ENCODE data around the gene TIMP4. TPM values are rescaled to one million over a fixed set of nuclear protein-coding genes. Genes with fewer than 3 reads are reported as not detected.
A peak's percentile ranks its signal among the peaks of the same experiment; 100 is the strongest.

The TIMP4 gene
- total RNA-seq, 1 experiment from 2014 or later, result not detected

GRCh38 chr3:12150112-12150511, 8.6 kb downstream of the TIMP4 start:
- Mint-ChIP-seq H3K27ac (ENCODE audit: low read depth, unreplicated experiment) (no peak overlapping the region), H3K4me1 (ENCODE audit: insufficient read depth, unreplicated experiment) (peaks cover 17% of the 10 kb centered on the region), H3K9me3 (ENCODE audit: unreplicated experiment) (no peaks in the 10 kb centered on the region), H3K36me3 (ENCODE audit: insufficient read depth, unreplicated experiment) (no peaks in the 10 kb centered on the region), H3K27me3 (ENCODE audit: insufficient read depth, unreplicated experiment) (no peaks in the 10 kb centered on the region), H3K4me3 (ENCODE audit: unreplicated experiment) (no peak overlapping the region)
- DNase-seq (ENCODE audit: unreplicated experiment), result no peak
- CTCF ChIA-PET, result interaction anchor here (0.7 to 7.8 kb wide), 4 partner anchors 12 to 329 kb away, joined by 5 to 45 read pairs (median 24); no protein-coding TSS in a partner anchor
- POLR2A ChIA-PET, result interaction anchor here (0.8 to 2.0 kb wide), 2 partner anchors 14 to 27 kb away, joined by 4 read pairs; no protein-coding TSS in a partner anchor
- intact Hi-C loops (cut with micrococcal nuclease), result no loop called here
- no TSS peak for BruUV-seq (replicated peaks)
- TF ChIP-seq CTCF (IDR thresholded peaks at IDR 0.05; ENCODE audit: unreplicated experiment), result no peak

DNA sequence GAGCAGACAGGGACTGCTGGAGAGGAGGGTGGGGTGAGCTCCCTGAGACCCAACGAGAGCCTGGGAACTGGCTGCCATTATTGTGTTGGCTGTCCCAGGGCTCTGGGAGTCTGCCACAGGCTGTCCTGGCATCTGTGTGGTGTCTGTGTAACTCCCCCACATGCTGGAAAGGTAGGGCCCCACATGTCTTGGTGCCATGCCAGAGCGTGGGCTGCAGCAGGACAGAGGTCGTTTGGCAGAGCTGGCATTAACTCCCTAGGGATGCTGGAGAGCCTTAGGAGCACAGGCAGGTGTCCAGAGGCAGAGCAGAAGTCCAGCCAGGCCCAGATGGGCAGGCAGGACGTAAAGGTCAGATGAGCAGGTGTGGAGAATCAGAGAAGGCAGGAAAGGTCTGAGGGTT, 9.7 kb downstream of the TIMP4 start:
- intact Hi-C loops (cut with micrococcal nuclease), result no loop called here
- POLR2A ChIA-PET, result interaction anchor here (1.0 kb wide), 1 partner anchor 35 kb away, joined by 4 read pairs; no protein-coding TSS in a partner anchor
- BruUV-seq (replicated peaks), result no TSS peak
- H3K27me3 Mint-ChIP-seq (ENCODE audit: insufficient read depth, unreplicated experiment), result no peaks in the 10 kb centered on the region
- CTCF ChIA-PET, result interaction anchor here (0.7 to 4.7 kb wide), 5 partner anchors 11 to 331 kb away, joined by 3 to 26 read pairs (median 6); no protein-coding TSS in a partner anchor
- no peak overlapping the region for H3K4me3 Mint-ChIP-seq (ENCODE audit: unreplicated experiment)
- peaks cover 19% of the 10 kb centered on the region for H3K4me1 Mint-ChIP-seq (ENCODE audit: insufficient read depth, unreplicated experiment)
- no peaks in the 10 kb centered on the region for H3K36me3 Mint-ChIP-seq (ENCODE audit: insufficient read depth, unreplicated experiment)
- DNase-seq (ENCODE audit: unreplicated experiment), result peak; percentile 42
- no peak for TF ChIP-seq CTCF (IDR thresholded peaks at IDR 0.05; ENCODE audit: unreplicated experiment)
- H3K27ac Mint-ChIP-seq (ENCODE audit: low read depth, unreplicated experiment), result peak overlapping the region; percentile 49
- H3K9me3 Mint-ChIP-seq (ENCODE audit: unreplicated experiment), result no peaks in the 10 kb centered on the region

GRCh38 chr3:12148183-12148940, 10.3 kb downstream of the TIMP4 start:
- ChIA-PET POLR2A (interaction anchor here (1.0 kb wide), 1 partner anchor 36 kb away, joined by 4 read pairs; no protein-coding TSS in a partner anchor), CTCF (interaction anchor here (0.7 to 4.7 kb wide), 6 partner anchors 10 to 331 kb away, joined by 3 to 26 read pairs (median 5); no protein-coding TSS in a partner anchor)
- TSS peak; percentile 76 for BruUV-seq (replicated peaks)
- Mint-ChIP-seq H3K4me1 (ENCODE audit: insufficient read depth, unreplicated experiment) (peaks cover 22% of the 10 kb centered on the region), H3K27ac (ENCODE audit: low read depth, unreplicated experiment) (peak overlapping the region; percentile 43), H3K4me3 (ENCODE audit: unreplicated experiment) (peak overlapping the region; percentile 25), H3K27me3 (ENCODE audit: insufficient read depth, unreplicated experiment) (no peaks in the 10 kb centered on the region), H3K9me3 (ENCODE audit: unreplicated experiment) (no peaks in the 10 kb centered on the region), H3K36me3 (ENCODE audit: insufficient read depth, unreplicated experiment) (no peaks in the 10 kb centered on the region)
- DNase-seq (ENCODE audit: unreplicated experiment), result peak; percentile 71
- no peak for TF ChIP-seq CTCF (IDR thresholded peaks at IDR 0.05; ENCODE audit: unreplicated experiment)
- intact Hi-C loops (cut with micrococcal nuclease), result no loop called here

DNA sequence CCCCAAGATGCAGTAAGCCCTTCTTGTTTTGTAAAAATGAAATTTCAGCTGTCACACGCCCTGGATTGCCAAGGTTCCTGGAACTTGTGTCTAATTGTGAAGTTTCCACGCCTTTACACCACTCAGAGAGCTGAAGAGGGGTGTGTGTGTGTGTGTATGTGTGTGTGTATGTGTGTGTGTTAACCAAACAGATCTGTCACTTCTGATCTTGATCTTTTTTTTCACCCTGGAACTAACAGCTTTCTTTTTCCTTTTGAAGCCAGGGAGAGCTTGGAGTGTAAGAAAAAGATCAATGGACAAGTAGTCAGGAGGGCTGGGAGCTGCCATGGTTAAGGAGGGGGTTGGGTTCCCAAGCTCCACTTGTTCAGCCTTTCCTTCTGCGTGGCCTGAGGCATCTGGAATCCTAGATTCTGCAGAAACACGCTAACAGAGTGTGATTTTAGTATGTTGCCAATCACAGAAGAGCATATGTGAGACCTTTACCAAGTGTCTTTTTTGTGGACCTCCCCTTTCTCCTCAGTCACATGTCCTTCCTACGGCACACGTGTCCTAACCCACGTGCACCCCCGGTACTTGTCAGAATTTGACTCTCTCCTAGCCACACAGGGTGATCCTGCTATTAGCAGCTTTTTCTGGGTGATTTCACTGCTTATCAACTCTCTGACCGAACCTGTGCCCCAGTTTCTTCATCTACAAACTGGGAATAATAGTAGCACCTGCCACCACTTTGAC, 11.5 kb downstream of the TIMP4 start:
- POLR2A ChIA-PET, result no interaction called here
- Mint-ChIP-seq H3K27me3 (ENCODE audit: insufficient read depth, unreplicated experiment) (no peaks in the 10 kb centered on the region), H3K4me3 (ENCODE audit: unreplicated experiment) (no peak overlapping the region), H3K4me1 (ENCODE audit: insufficient read depth, unreplicated experiment) (peaks cover 32% of the 10 kb centered on the region), H3K36me3 (ENCODE audit: insufficient read depth, unreplicated experiment) (peaks cover 4% of the 10 kb centered on the region), H3K27ac (ENCODE audit: low read depth, unreplicated experiment) (no peak overlapping the region), H3K9me3 (ENCODE audit: unreplicated experiment) (no peaks in the 10 kb centered on the region)
- intact Hi-C loops (cut with micrococcal nuclease), result no loop called here
- CTCF ChIA-PET, result interaction anchor here (1.1 to 3.1 kb wide), 4 partner anchors 9 to 332 kb away, joined by 4 to 17 read pairs (median 4); no protein-coding TSS in a partner anchor
- TF ChIP-seq CTCF (IDR thresholded peaks at IDR 0.05; ENCODE audit: unreplicated experiment), result no peak
- no peak for DNase-seq (ENCODE audit: unreplicated experiment)
- no TSS peak for BruUV-seq (replicated peaks)
